SK-N-SH (cell line): ENCODE results near the gene ZNF776. TPM values are rescaled to one million over a fixed set of nuclear protein-coding genes. Genes with fewer than 3 reads are reported as not detected.

ENCODE experiments used
- CTCF ChIA-PET: fragments of 300-600, 350-600 bp; formaldehyde crosslinking; extraction: SDS; loops from one replicate; lab custom pipeline; 2021; lab: Yijun Ruan, JAX
- POLR2A ChIA-PET: fragments of 350-600 bp; sonication (Branson Sonifier 250); formaldehyde crosslinking; extraction: SDS; loops from one replicate; lab custom pipeline; 2020; ENCODE audit warnings: antibody characterized with exemption, inconsistent platforms; lab: Yijun Ruan, JAX
- DNase-seq: peaks from one replicate; pipeline ENCODE4 v3.0.0; 2012
- H2AFZ ChIP-seq: fragments of 200-600 bp; sonication (generic); 2 replicates; pipeline ENCODE4 v1.8.1; 2016; ENCODE audit warnings: antibody characterized with exemption, mild to moderate bottlenecking, low read depth
- H3F3A ChIP-seq: fragments of 200-600 bp; sonication (generic); replicated peaks from 2 replicates; pipeline ENCODE3; 2016; ENCODE audit warnings: antibody characterized with exemption, mild to moderate bottlenecking; ENCODE audit not compliant: insufficient read depth
- H3K27ac ChIP-seq, 2 experiments: fragments of 200-500 bp in 1 of 2; fragments of 200-600 bp in 1 of 2; sonication (Bioruptor generic) in 1 of 2; sonication (generic), shearing (Covaris generic) in 1 of 2; 2 replicates each; pipeline versions ENCODE4 v1.5.1 to v1.6.1; 2014 to 2016; ENCODE audit warnings: low read depth in 2 of 2, inconsistent platforms in 1 of 2, low read length in 1 of 2, mild to moderate bottlenecking in 1 of 2, mixed read lengths in 1 of 2
- H3K27me3 ChIP-seq: fragments of 200-600 bp; sonication (generic), shearing (Covaris generic); 2 replicates; pipeline ENCODE4 v1.6.1; 2016; ENCODE audit warnings: mixed run types; ENCODE audit not compliant: insufficient read depth
- H3K36me3 ChIP-seq, 2 experiments: fragments of 200-500 bp in 1 of 2; fragments of 200-600 bp in 1 of 2; sonication (Bioruptor generic) in 1 of 2; sonication (generic) in 1 of 2; replicated peaks in 1 of 2; 2 replicates each; pipeline versions ENCODE3 to v1.5.1; 2014 to 2016; ENCODE audit warnings: low read length in 1 of 2, mild to moderate bottlenecking in 1 of 2; ENCODE audit not compliant: insufficient read depth in 2 of 2, control insufficient read depth in 1 of 2
- H3K4me1 ChIP-seq, 2 experiments: fragments of 200-500 bp in 1 of 2; fragments of 200-600 bp in 1 of 2; sonication (Bioruptor generic) in 1 of 2; sonication (generic), shearing (Covaris generic) in 1 of 2; 2 replicates each; pipeline versions ENCODE4 v1.5.1 to v1.6.1; 2014 to 2016; ENCODE audit warnings: low read depth in 1 of 2, low read length in 1 of 2, mixed run types in 1 of 2; ENCODE audit not compliant: insufficient read depth in 2 of 2, control insufficient read depth in 1 of 2
- H3K4me2 ChIP-seq: fragments of 200-600 bp; sonication (generic), shearing (Covaris generic); 2 replicates; pipeline ENCODE4 v1.6.1; 2017; ENCODE audit warnings: mixed run types
- H3K4me3 ChIP-seq, 2 experiments: fragments of 200-500 bp in 1 of 2; fragments of 200-600 bp in 1 of 2; sonication (Bioruptor generic) in 1 of 2; sonication (generic), shearing (Covaris generic) in 1 of 2; 2 replicates each; pipeline versions ENCODE4 v1.5.1 to v1.8.1; 2014 to 2016; ENCODE audit warnings: low read depth in 2 of 2, inconsistent platforms in 1 of 2, low read length in 1 of 2, mild to moderate bottlenecking in 1 of 2, mixed read lengths in 1 of 2, moderate library complexity in 1 of 2
- H3K79me2 ChIP-seq: fragments of 200-600 bp; sonication (generic); 2 replicates; pipeline ENCODE4 v1.8.1; 2017; ENCODE audit warnings: mild to moderate bottlenecking; ENCODE audit not compliant: insufficient read depth
- H3K9ac ChIP-seq: fragments of 200-600 bp; sonication (generic); 2 replicates; pipeline ENCODE4 v1.6.1; 2017; ENCODE audit warnings: mixed run types
- H3K9me2 ChIP-seq: fragments of 200-600 bp; sonication (generic); 2 replicates; pipeline ENCODE4 v1.6.1; 2017; ENCODE audit warnings: mixed run types
- H3K9me3 ChIP-seq: fragments of 200-600 bp; sonication (generic); 2 replicates; pipeline ENCODE4 v1.6.1; 2017; ENCODE audit warnings: mixed run types, mild to moderate bottlenecking, moderate library complexity
- H4K20me1 ChIP-seq: fragments of 200-600 bp; sonication (generic); 2 replicates; pipeline ENCODE4 v1.6.1; 2017; ENCODE audit warnings: mild to moderate bottlenecking, mixed run types; ENCODE audit not compliant: insufficient read depth
- CHD2 ChIP-seq: fragments of 150-350 bp; IDR thresholded peaks from 2 replicates; pipeline ENCODE4 v1.6.1; 2018; ENCODE audit warnings: low read length; ENCODE audit not compliant: partially characterized antibody
- ELF1 ChIP-seq: IDR thresholded peaks from 2 replicates; pipeline ENCODE4 v1.4.0; 2012
- EZH2phosphoT487 ChIP-seq: fragments of 200-600 bp; sonication (generic); IDR thresholded peaks from 2 replicates; pipeline ENCODE4 v1.6.1; 2017; ENCODE audit warnings: low read depth, mixed run types, mild to moderate bottlenecking, antibody characterized with exemption, moderate library complexity, borderline replicate concordance
- FOSL2 ChIP-seq: IDR thresholded peaks from 2 replicates; pipeline ENCODE4 v1.4.0; 2012; ENCODE audit warnings: low read depth, mild to moderate bottlenecking, moderate library complexity, borderline replicate concordance
- FOXM1 ChIP-seq: IDR thresholded peaks from 2 replicates; pipeline ENCODE4 v1.4.0; 2012; ENCODE audit warnings: low read depth, mild to moderate bottlenecking
- GATA2 ChIP-seq: sonication (generic); formaldehyde crosslinking; IDR thresholded peaks from 2 replicates; pipeline ENCODE4 v1.5.0; 2020; ENCODE audit warnings: mild to moderate bottlenecking, missing genetic modification reagents
- JUND ChIP-seq: IDR thresholded peaks from 2 replicates; pipeline ENCODE4 v1.4.0; 2012
- MAX ChIP-seq: IDR thresholded peaks from 2 replicates; pipeline ENCODE4 v1.4.0; 2012; ENCODE audit warnings: low read depth
- MEF2A ChIP-seq: IDR thresholded peaks from 2 replicates; pipeline ENCODE4 v1.4.0; 2012; ENCODE audit warnings: low read depth, borderline replicate concordance
- NFIC ChIP-seq: IDR thresholded peaks from 2 replicates; pipeline ENCODE4 v1.4.0; 2012; ENCODE audit warnings: borderline replicate concordance
- PBX3 ChIP-seq: IDR thresholded peaks from 2 replicates; pipeline ENCODE4; 2012
- POLR2AphosphoS5 ChIP-seq: IDR thresholded peaks from 2 replicates; pipeline ENCODE4 v1.6.1; 2012; ENCODE audit warnings: low read depth, low read length
- RFX5 ChIP-seq: IDR thresholded peaks from 2 replicates; pipeline ENCODE4 v1.6.1; 2012; ENCODE audit warnings: mild to moderate bottlenecking, improper control_type of control experiment, low read length
- SIN3A ChIP-seq: IDR thresholded peaks from 2 replicates; pipeline ENCODE4 v1.6.1; 2012; ENCODE audit warnings: low read depth, mild to moderate bottlenecking, low read length, moderate library complexity, borderline replicate concordance
- SMC3 ChIP-seq: IDR thresholded peaks from 2 replicates; pipeline ENCODE4 v1.6.1; 2012; ENCODE audit warnings: low read depth, low read length, improper control_type of control experiment
- TCF12 ChIP-seq: IDR thresholded peaks from 2 replicates; pipeline ENCODE4 v1.4.0; 2012
- TEAD4 ChIP-seq: IDR thresholded peaks from 2 replicates; pipeline ENCODE4 v1.4.0; 2012; ENCODE audit warnings: mild to moderate bottlenecking, borderline replicate concordance; ENCODE audit not compliant: insufficient read depth
- YY1 ChIP-seq: IDR thresholded peaks from 2 replicates; pipeline ENCODE4 v1.4.0; 2012; ENCODE audit warnings: low read depth, mild to moderate bottlenecking
- WGBS: methylation state at CpG from one replicate; pipeline ENCODE4 v1.1.6; 2017; ENCODE audit warnings: low lambda C conversion rate; 5-methylcytosine and 5-hydroxymethylcytosine counted together
- polyA plus RNA-seq, 3 experiments: library from polyadenylated mRNA; depleted of rRNA; stranded (reverse); fragments of >200 nt; gene quantifications; 2 replicates each; pipeline ENCODE4 v1.2.3, GENCODE V29; 2012
- TF ChIP-seq, protein P1 (sequence below): fragments of 150-350 bp; IDR thresholded peaks from 2 replicates; pipeline ENCODE4 v1.6.1; 2016; ENCODE audit warnings: mild to moderate bottlenecking, low read depth, low read length
- TF ChIP-seq, protein P2 (sequence below): IDR thresholded peaks from 2 replicates; pipeline ENCODE4 v1.4.0; 2012; ENCODE audit warnings: low read depth, borderline replicate concordance

ZNF776 gene
- polyA plus RNA-seq, 1 of the 3 experiments (the other 2 are of a cell fraction) = 7.5 TPM

DNA sequence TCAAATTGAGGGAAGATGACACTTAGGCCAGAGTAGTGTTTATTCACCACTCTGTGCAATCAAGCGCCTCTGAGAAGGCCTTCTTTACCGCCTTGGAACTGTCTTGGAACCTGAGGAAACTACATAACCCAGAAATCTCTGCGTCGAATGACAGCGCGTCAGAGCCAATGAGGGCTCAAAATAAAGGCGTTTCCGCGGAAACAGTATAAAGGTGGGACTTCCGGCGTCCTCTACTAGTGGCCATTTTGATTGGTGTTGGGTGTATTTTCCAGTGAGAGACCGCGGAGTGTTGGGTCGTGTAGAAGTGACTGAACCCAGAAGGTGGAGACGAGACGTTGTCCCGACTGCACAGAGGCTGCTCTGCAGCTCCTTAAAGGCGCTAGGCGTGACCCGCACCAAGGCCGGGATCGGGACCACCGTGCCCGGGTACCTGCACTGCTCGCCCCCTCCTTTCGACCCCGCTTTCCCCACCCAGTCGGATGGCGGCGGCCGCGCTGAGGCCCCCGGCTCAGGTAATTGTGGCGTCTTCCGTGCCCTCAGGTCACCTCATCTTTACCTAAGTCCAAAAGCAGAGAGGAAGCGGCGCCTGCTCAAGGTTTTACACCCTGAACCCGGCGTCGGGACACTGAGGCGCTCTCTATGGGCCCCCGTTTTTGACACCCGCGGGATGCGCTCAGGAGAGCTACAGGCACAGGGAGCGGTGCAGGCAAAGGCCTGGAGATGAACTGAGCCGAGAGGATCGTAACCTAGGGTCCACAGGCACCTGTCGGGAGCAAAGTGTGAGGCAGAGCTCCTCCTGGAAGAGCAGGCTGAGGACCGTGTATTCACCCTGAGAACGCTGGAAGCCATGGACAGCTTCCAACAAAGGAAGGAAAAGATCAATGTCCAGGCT is at the start of gene ZNF776 (continued):
- TF ChIP-seq MAX (peak; percentile 17; the same call in 1 of the 2 replicates), PBX3 (peak; percentile 99), FOSL2 (no peak), TEAD4 (no peak), RFX5 (no peak), GATA2 (CRISPR knock-in tag) (no peak), FOXM1 (no peak), MEF2A (no peak), EZH2phosphoT487 (no peak)
- TF ChIP-seq, protein P1, sequence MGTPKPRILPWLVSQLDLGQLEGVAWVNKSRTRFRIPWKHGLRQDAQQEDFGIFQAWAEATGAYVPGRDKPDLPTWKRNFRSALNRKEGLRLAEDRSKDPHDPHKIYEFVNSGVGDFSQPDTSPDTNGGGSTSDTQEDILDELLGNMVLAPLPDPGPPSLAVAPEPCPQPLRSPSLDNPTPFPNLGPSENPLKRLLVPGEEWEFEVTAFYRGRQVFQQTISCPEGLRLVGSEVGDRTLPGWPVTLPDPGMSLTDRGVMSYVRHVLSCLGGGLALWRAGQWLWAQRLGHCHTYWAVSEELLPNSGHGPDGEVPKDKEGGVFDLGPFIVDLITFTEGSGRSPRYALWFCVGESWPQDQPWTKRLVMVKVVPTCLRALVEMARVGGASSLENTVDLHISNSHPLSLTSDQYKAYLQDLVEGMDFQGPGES = peak; percentile 54; the same call in 1 of the 2 replicates

GRCh38 chr19:57701625-57702024 is 45.0 kb upstream of the ZNF776 start:
- Histone ChIP-seq H3K9me3 (peaks cover 3% of the 10 kb centered on the region; the same call in 1 of the 2 replicates), H2AFZ (no peak overlapping the region), H3K36me3 (peaks cover 0 to 4% of the 10 kb centered on the region in 2 experiments), H3K9me2 (no peaks in the 10 kb centered on the region), H3K4me2 (no peak overlapping the region), H3K27ac (no peak overlapping the region), H3K4me1 (no peaks in the 10 kb centered on the region), H4K20me1 (no peaks in the 10 kb centered on the region), H3K4me3 (no peak overlapping the region; a peak in 1 of 4 replicates), H3K27me3 (no peaks in the 10 kb centered on the region), H3K79me2 (peaks cover 3% of the 10 kb centered on the region; the same call in 1 of the 2 replicates), H3K9ac (no peak overlapping the region), H3F3A (peaks cover 3% of the 10 kb centered on the region)
- ChIA-PET POLR2A (no interaction called here), CTCF (no interaction called here)
- TF ChIP-seq NFIC = no peak
- TF ChIP-seq YY1 = no peak
- no peak for TF ChIP-seq SIN3A
- no peak for TF ChIP-seq CHD2
- TF ChIP-seq, protein P1 = no peak
- TF ChIP-seq SMC3 = no peak
- TF ChIP-seq, protein P2, sequence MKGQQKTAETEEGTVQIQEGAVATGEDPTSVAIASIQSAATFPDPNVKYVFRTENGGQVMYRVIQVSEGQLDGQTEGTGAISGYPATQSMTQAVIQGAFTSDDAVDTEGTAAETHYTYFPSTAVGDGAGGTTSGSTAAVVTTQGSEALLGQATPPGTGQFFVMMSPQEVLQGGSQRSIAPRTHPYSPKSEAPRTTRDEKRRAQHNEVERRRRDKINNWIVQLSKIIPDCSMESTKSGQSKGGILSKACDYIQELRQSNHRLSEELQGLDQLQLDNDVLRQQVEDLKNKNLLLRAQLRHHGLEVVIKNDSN = no peak
- TF ChIP-seq FOXM1 = no peak
- TF ChIP-seq ELF1 = no peak
- TF ChIP-seq MAX = no peak
- no peak for TF ChIP-seq POLR2AphosphoS5
- TF ChIP-seq TCF12 = no peak
- no peak for TF ChIP-seq JUND
- no peak for TF ChIP-seq MEF2A
- TF ChIP-seq FOSL2 = no peak
- DNase-seq = no peak
- 95% methylated on average over 6 of the region's 6 CpGs for WGBS
